HG03469 (cell line): ENCODE data around the gene CLCA1.

Source experiments
- ATAC-seq: cut with Tn5 transposase; IDR thresholded peaks from one replicate; pipeline ENCODE4 v1.9.1; 2021; ENCODE audit warnings: mild to moderate bottlenecking, moderate library complexity, moderate number of reproducible peaks; ENCODE audit not compliant: unreplicated experiment

Gene CLCA1

GRCh38 chr1:86541859-86542258 lies 73.1 kb downstream of the CLCA1 start:
- no peak for ATAC-seq

DNA sequence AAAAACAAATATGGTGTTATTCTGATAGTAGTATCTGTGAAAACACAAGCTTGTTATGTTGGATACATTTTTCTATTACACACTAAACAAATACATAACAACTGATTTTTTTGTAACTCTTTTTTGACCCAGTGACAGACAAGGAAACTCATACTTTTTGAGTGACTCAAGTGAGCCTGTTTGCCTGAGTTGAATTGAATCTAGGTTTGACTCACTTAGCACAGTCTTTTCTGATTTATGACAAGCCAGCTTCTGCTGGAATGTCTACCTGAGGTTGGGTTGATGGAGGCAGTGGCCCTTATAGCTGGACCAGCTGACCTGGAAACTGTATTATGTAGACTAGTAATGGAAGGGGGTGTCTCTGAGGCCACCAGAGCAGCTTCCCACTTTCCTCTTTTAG lies 73.9 kb downstream of the CLCA1 start:
- no peak for ATAC-seq

- no peak for ATAC-seq
These were observed 78.1 kb downstream of the CLCA1 start, which contains the start of gene CLCA4 for GRCh38 chr1:86546787-86547221. Gene CLCA4, plus strand, starts transcription at chr1:86547078. Its CDS starts 42 bp downstream, at chr1:86547120.

GRCh38 chr1:86548839-86549238 lies 80.1 kb downstream of the CLCA1 start:
- ATAC-seq = no peak
